ENCODE results near the gene CACNG1. TPM values are rescaled to one million over a fixed set of nuclear protein-coding genes. Genes with fewer than 3 reads are reported as not detected.
A peak's percentile ranks its signal among the peaks of the same experiment; 100 is the strongest.

The CACNG1 gene
- not detected for total RNA-seq (ENCODE audit: unreplicated experiment)
- long read RNA-seq: 0 reads

DNA sequence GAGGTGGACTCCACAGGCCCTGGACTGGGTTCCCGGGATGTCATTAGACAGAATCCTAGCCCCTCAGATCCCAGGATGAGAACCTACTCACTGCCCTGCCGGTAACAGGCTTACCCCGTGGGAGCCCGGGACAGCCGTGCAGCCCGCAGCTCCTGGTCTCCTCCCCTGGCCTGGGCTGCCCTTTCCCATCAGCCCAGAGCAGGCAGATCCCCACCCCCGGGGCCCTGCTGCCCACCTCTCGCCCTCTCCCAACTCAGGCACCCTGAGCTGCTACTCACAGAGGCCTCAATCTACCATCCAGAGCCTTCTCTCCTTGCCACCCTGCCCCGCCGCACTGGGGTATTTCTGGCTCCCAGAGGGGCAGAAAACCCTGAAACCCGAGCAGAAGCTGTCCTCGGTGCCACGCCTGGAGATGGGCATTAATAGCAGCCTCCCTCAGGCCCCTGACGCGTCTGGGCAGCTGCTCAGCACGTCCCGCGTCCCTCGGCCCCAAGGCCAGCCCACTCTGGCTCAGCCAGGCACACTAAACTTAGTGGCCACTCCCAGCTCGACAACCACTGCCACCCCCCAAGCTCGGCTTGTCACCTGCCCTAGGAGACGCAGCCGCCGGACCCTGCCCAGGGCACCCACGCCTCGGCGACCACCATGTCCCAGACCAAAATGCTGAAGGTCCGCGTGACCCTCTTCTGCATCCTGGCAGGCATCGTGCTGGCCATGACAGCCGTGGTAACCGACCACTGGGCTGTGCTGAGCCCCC, at the start of gene CACNG1:
CACNG1 (plus strand) TSS at position 539 of the 757 bp plus-strand sequence; CDS start at position 646, 107 bp downstream.
- Mint-ChIP-seq H3K4me3 (ENCODE audit: unreplicated experiment) (no peak within 1 kb of the TSS), H3K9me3 (ENCODE audit: unreplicated experiment) (peaks cover 7% of the 10 kb centered on the region), H3K27me3 (ENCODE audit: unreplicated experiment) (no peaks in the 10 kb centered on the region), H3K36me3 (ENCODE audit: low read depth, unreplicated experiment) (peaks cover 7% of the 10 kb centered on the region), H3K27ac (ENCODE audit: unreplicated experiment) (no peak within 1 kb of the TSS), H3K4me1 (ENCODE audit: unreplicated experiment) (peaks cover 2% of the 10 kb centered on the region)
- no peak for TF ChIP-seq CTCF (IDR thresholded peaks at IDR 0.05; ENCODE audit: unreplicated experiment)
- no peak for DNase-seq (ENCODE audit: low spot score)

GRCh38 chr17:66994930-66995535, 49.3 kb upstream of the CACNG1 start:
- Mint-ChIP-seq H3K9me3 (ENCODE audit: unreplicated experiment) (no peaks in the 10 kb centered on the region), H3K27me3 (ENCODE audit: unreplicated experiment) (peaks cover 2% of the 10 kb centered on the region), H3K36me3 (ENCODE audit: low read depth, unreplicated experiment) (no peaks in the 10 kb centered on the region), H3K4me1 (ENCODE audit: unreplicated experiment) (no peaks in the 10 kb centered on the region), H3K27ac (ENCODE audit: unreplicated experiment) (no peak overlapping the region), H3K4me3 (ENCODE audit: unreplicated experiment) (no peak overlapping the region)
- TF ChIP-seq CTCF (IDR thresholded peaks at IDR 0.05; ENCODE audit: unreplicated experiment): no peak
- DNase-seq (ENCODE audit: low spot score): no peak

DNA sequence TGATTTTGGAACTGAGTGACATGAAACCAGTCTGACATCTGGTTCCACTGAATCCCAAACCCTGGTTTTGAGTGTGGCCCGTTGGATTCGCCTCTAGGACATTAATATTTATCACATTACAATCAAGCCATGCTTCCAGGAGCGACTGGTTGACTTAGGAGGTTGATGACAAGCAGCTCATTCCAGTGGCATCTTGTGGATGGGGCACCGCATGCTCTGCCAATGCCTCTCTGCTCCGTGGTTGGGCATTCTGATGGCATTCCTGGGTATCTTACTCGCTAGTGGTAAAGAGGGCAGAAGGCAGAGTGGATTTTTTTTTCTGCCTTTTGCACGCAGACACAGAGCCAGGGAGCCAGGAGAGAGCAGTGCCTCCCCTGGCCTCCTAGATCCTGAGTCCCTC, 48.4 kb upstream of the CACNG1 start:
- Mint-ChIP-seq H3K36me3 (ENCODE audit: low read depth, unreplicated experiment) (no peaks in the 10 kb centered on the region), H3K4me3 (ENCODE audit: unreplicated experiment) (no peak overlapping the region), H3K4me1 (ENCODE audit: unreplicated experiment) (no peaks in the 10 kb centered on the region), H3K9me3 (ENCODE audit: unreplicated experiment) (no peaks in the 10 kb centered on the region), H3K27me3 (ENCODE audit: unreplicated experiment) (peaks cover 2% of the 10 kb centered on the region), H3K27ac (ENCODE audit: unreplicated experiment) (no peak overlapping the region)
- no peak for TF ChIP-seq CTCF (IDR thresholded peaks at IDR 0.05; ENCODE audit: unreplicated experiment)
- no peak for DNase-seq (ENCODE audit: low spot score)

GRCh38 chr17:66996926-66997325, 47.4 kb upstream of the CACNG1 start:
- H3K27me3 Mint-ChIP-seq (ENCODE audit: unreplicated experiment): peaks cover 2% of the 10 kb centered on the region
- H3K4me1 Mint-ChIP-seq (ENCODE audit: unreplicated experiment): no peaks in the 10 kb centered on the region
- DNase-seq (ENCODE audit: low spot score): no peak
- H3K4me3 Mint-ChIP-seq (ENCODE audit: unreplicated experiment): no peak overlapping the region
- TF ChIP-seq CTCF (IDR thresholded peaks at IDR 0.05; ENCODE audit: unreplicated experiment): no peak
- H3K27ac Mint-ChIP-seq (ENCODE audit: unreplicated experiment): peak overlapping the region; percentile 1
- H3K9me3 Mint-ChIP-seq (ENCODE audit: unreplicated experiment): no peaks in the 10 kb centered on the region
- H3K36me3 Mint-ChIP-seq (ENCODE audit: low read depth, unreplicated experiment): no peaks in the 10 kb centered on the region

- no peak for TF ChIP-seq CTCF (IDR thresholded peaks at IDR 0.05; ENCODE audit: unreplicated experiment)
- no peak for DNase-seq (ENCODE audit: low spot score)
- no peaks in the 10 kb centered on the region for H3K4me1 Mint-ChIP-seq (ENCODE audit: unreplicated experiment)
- peaks cover 7% of the 10 kb centered on the region for H3K27me3 Mint-ChIP-seq (ENCODE audit: unreplicated experiment)
- H3K27ac Mint-ChIP-seq (ENCODE audit: unreplicated experiment): no peak overlapping the region
- H3K9me3 Mint-ChIP-seq (ENCODE audit: unreplicated experiment): no peaks in the 10 kb centered on the region
- H3K4me3 Mint-ChIP-seq (ENCODE audit: unreplicated experiment): no peak overlapping the region
- H3K36me3 Mint-ChIP-seq (ENCODE audit: low read depth, unreplicated experiment): no peaks in the 10 kb centered on the region
Measured at GRCh38 chr17:67003231-67003630, 41.1 kb upstream of the CACNG1 start.

All from endothelial cell (in vitro differentiated cells).